ENCODE results near the gene TENM4.

DNA sequence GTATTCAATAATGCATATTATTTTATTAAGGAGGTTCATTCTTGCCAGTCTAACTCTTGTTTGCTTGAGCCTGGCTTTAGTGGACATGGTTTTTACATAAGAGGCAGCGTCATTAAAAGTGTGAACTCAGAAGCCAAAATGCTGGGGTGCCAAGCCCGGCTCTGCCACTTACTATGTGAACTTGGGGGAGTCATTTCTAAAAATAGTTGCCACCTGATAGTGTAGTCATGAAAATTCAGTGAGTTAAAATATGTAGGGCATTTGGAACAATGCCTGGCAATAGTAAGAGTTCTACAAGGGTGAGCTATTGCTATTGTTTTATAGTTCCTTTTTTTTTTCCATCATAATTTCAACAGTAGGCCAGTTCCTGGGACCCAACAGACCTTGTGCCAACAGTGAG, 49.9 kb downstream of the TENM4 start:
- TF ChIP-seq, protein P1, sequence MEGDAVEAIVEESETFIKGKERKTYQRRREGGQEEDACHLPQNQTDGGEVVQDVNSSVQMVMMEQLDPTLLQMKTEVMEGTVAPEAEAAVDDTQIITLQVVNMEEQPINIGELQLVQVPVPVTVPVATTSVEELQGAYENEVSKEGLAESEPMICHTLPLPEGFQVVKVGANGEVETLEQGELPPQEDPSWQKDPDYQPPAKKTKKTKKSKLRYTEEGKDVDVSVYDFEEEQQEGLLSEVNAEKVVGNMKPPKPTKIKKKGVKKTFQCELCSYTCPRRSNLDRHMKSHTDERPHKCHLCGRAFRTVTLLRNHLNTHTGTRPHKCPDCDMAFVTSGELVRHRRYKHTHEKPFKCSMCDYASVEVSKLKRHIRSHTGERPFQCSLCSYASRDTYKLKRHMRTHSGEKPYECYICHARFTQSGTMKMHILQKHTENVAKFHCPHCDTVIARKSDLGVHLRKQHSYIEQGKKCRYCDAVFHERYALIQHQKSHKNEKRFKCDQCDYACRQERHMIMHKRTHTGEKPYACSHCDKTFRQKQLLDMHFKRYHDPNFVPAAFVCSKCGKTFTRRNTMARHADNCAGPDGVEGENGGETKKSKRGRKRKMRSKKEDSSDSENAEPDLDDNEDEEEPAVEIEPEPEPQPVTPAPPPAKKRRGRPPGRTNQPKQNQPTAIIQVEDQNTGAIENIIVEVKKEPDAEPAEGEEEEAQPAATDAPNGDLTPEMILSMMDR (IDR thresholded peaks at IDR 0.05) = no peak
- TF ChIP-seq POLR2A (IDR thresholded peaks at IDR 0.05) = no peak

Data from Peyer's patch (tissue), 4 donors.